SKM-1 (cell line): ENCODE data around the gene KLHL22.
"Not testable (repeated sequence)": the region's sequence is repeated elsewhere in the genome, so short reads cannot be mapped to it uniquely, and the experiment has no call there.

ENCODE experiments used
- DNase-seq: peaks from one replicate; lab custom pipeline; 2025; ENCODE audit not compliant: unreplicated experiment; lab: John Stamatoyannopoulos, UW

KLHL22 gene

GRCh38 chr22:20423008-20423905 is 72.3 kb downstream of the KLHL22 start:
- DNase-seq = no peak

GRCh38 chr22:20422271-20423007 is 73.2 kb downstream of the KLHL22 start:
- DNase-seq = no peak

- no peak for DNase-seq
Measured at GRCh38 chr22:20421507-20421874, 74.1 kb downstream of the KLHL22 start.

GRCh38 chr22:20420157-20420842 is 75.3 kb downstream of the KLHL22 start:
- DNase-seq = no peak

- no peak for DNase-seq
Measured at GRCh38 chr22:20419664-20419951, 76.0 kb downstream of the KLHL22 start.

- DNase-seq = peak; percentile 43
Measured at GRCh38 chr22:20418211-20418788, 77.3 kb downstream of the KLHL22 start.

GRCh38 chr22:20415699-20416098 is 79.9 kb downstream of the KLHL22 start:
- not testable (repeated sequence) for DNase-seq

GRCh38 chr22:20415241-20415640 is 80.4 kb downstream of the KLHL22 start:
- not testable (repeated sequence) for DNase-seq

DNA sequence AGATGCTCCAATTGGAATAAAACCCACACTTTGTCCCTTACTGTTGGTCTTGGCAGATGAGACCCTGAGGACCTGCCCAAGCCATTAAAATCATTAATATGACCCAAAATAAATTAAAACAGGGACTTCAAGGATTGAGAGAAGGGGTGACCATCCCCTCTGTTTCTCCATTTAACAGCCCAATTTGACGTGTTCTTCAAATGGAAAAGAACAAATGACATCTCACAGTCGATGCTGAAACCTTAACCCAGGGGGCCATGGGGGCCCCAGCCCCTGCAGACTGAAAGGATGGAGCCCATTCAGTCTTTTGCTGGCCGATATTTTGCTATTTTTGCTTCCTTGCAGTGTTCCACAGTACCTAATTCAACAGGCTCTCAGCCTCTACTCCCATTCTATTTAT is 81.1 kb downstream of the KLHL22 start:
- no peak for DNase-seq

DNA sequence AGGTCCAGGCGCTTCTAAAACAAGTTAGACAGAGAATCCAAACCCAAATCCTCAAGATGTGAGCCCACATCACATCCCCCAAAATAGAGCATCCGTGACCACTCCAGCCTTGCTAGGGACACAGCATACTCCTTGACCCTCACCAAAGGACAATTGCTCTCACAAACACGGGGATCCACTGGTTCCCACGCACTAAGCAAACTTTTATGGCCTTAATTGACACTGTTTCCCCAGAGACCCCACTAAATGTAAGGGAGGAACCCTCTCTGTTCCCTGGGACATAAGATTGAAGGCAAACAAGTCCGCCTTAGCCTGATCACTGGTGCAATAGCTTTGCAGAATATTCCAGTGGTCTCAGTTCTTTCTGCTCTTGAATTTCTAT is 81.5 kb downstream of the KLHL22 start:
- DNase-seq = no peak

GRCh38 chr22:20413217-20414058 is 82.2 kb downstream of the KLHL22 start:
- no peak for DNase-seq

DNA sequence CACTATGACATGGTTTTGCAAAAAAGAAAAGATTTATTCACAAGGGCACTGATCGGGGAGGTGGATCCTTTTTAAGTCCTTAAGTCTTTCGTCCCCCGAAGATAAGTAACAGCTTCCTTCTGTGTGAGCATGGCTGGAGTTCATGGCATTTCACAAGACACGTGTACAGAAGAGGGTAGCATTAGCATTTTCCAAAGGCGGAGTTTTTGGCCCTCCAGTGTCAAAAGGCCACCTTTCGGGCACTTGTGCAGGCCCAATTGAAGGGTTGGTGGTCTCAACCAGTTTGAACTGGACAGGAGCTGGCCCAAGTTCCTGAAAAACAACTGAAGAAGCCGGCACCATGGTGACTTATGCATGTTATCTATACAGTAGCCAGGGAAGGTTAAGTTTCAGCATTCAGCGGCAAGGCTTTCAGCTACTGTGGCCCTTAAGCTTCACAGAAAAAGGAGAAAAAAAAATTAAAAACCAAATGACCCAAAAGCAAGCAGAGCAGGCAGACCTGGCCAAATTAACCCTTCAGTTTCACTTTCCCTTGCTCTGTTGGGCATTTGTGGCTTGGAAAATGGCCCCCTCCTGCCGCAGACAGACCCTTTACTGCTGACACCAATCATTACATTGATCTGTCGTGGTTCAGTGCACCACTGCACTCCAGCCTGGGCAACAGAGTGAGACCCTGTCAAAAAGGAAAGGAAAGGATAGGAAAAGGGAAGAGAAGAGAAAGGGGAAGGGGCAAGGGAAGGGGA is 83.0 kb downstream of the KLHL22 start:
- DNase-seq = no peak

DNA sequence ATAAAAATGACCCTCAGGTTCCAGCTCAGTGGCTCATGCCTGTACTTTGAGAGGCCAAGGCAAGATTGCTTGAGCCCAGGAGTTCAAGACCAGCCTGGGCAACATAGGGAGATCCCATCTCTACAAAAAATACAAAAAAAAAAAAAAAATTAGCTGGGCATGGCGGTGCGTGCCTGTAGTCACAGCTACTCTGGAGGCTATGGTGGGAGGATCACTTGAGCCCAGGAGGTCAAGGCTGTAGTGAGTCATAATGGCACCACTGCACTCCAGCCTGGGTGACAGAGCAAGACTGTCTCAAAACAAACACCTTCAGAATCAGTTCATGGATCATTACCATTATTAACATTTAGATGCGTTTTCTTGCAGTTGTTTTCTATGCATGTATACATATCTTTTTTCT is 86.2 kb downstream of the KLHL22 start:
- not testable (repeated sequence) for DNase-seq

GRCh38 chr22:20408891-20409290 is 86.7 kb downstream of the KLHL22 start:
- no peak for DNase-seq

GRCh38 chr22:20407829-20408228 is 87.8 kb downstream of the KLHL22 start:
- DNase-seq = no peak

DNA sequence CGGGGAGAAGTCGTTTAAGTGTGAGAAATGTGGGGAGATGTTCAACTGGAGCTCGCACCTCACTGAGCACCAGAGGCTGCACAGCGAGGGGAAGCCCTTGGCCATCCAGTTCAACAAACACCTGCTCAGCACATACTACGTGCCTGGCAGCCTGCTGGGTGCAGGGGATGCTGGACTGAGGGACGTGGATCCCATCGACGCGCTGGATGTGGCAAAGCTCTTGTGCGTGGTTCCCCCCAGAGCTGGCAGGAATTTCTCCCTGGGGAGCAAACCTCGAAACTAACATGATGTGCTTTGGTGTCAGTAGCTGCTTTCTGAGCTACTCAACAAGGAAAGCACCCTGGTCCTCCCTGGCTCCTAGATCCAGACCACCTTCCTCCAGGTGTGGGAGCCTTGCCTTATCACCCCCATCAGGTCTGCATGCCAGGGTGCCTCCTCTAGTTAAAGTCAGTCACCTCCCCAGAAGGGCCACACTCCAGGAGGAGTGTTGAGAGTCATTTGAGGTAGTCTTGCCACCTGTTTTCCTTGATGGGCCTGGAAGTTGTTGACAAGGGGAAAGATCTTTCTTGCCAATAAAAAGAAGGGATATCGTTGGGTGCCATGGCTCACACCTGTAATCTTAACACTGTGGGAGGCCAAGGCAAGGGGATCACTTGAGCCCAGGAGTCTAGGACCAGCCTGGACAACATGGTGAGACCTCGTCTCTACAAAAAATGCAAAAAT is 88.7 kb downstream of the KLHL22 start:
- no peak for DNase-seq

DNA sequence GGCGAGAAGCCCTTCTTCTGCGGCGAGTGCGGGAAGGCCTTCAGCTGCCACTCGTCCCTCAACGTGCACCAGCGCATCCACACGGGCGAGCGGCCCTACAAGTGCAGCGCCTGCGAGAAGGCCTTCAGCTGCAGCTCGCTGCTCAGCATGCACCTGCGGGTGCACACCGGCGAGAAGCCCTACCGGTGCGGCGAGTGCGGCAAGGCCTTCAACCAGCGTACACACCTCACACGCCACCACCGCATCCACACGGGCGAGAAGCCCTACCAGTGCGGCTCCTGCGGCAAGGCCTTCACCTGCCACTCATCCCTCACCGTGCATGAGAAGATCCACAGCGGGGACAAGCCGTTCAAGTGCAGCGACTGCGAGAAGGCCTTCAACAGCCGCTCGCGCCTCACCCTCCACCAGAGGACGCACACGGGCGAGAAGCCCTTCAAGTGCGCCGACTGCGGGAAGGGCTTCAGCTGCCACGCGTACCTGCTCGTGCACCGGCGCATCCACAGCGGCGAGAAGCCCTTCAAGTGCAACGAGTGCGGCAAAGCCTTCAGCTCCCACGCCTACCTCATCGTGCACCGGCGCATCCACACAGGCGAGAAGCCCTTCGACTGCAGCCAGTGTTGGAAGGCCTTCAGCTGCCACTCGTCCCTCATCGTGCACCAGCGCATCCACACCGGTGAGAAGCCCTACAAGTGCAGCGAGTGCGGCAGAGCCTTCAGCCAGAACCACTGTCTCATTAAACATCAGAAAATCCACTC is 89.5 kb downstream of the KLHL22 start:
- DNase-seq = no peak

GRCh38 chr22:20405291-20405930 is 90.2 kb downstream of the KLHL22 start:
- DNase-seq = no peak
